OCI-LY3 (cell line): ENCODE results near the gene NRXN2.

ENCODE experiments used
- EZH2phosphoT487 ChIP-seq: fragments of 200-600 bp; shearing (Covaris generic); IDR thresholded peaks from 2 replicates; pipeline ENCODE4 v1.6.1; 2018; ENCODE audit warnings: antibody characterized with exemption, mixed run types, low read depth
- TF ChIP-seq, protein P1 (sequence below): fragments of 200-600, 300-600 bp; sonication (generic); IDR thresholded peaks from 2 replicates; pipeline ENCODE4 v1.5.1; 2014; ENCODE audit warnings: antibody characterized with exemption, low read length, low read depth

DNA sequence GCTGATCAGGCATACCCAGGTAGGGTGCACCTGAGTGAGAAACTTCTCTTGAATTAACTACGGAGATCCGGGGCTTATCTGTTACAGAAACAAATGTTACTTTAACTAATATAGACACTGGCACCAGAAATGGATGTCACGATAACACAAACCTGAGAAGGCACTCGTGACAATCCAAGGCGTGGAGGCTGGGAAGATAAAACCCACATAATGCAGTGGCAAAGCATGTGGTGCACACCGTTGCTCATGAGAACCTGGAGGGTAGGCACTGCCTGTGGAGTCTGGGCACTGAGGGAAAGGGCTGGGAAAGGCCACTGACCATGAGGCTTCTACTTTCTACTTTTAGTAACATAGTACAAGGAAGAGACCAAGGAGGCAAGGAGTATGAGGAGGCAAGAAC is 109.3 kb downstream of the NRXN2 start:
- TF ChIP-seq, protein P1, sequence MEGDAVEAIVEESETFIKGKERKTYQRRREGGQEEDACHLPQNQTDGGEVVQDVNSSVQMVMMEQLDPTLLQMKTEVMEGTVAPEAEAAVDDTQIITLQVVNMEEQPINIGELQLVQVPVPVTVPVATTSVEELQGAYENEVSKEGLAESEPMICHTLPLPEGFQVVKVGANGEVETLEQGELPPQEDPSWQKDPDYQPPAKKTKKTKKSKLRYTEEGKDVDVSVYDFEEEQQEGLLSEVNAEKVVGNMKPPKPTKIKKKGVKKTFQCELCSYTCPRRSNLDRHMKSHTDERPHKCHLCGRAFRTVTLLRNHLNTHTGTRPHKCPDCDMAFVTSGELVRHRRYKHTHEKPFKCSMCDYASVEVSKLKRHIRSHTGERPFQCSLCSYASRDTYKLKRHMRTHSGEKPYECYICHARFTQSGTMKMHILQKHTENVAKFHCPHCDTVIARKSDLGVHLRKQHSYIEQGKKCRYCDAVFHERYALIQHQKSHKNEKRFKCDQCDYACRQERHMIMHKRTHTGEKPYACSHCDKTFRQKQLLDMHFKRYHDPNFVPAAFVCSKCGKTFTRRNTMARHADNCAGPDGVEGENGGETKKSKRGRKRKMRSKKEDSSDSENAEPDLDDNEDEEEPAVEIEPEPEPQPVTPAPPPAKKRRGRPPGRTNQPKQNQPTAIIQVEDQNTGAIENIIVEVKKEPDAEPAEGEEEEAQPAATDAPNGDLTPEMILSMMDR, result no peak
- no peak for TF ChIP-seq EZH2phosphoT487
